Testis (tissue), 3 donors: ENCODE results near the gene CSF1. TPM values are rescaled to one million over a fixed set of nuclear protein-coding genes. Genes with fewer than 3 reads are reported as not detected.
"Not testable (repeated sequence)": the region's sequence is repeated elsewhere in the genome, so short reads cannot be mapped to it uniquely, and the experiment has no call there.

Experiments
- DNase-seq: peaks from one replicate; pipeline ENCODE4 v3.0.0-alpha.2; 2019
- H3K27ac ChIP-seq, 2 donors: fragments of 200-600 bp; sonication (generic); one replicate each; pipeline ENCODE4 v1.5.1; 2019
- H3K27me3 ChIP-seq: fragments of 200-600 bp; sonication (generic); one replicate; pipeline ENCODE4 v1.5.1; 2019
- H3K36me3 ChIP-seq: fragments of 200-600 bp; sonication (generic); one replicate; pipeline ENCODE4 v1.5.1; 2017; ENCODE audit warnings: low read depth; ENCODE audit errors: missing control alignments
- H3K4me1 ChIP-seq: fragments of 200-600 bp; sonication (generic); one replicate; pipeline ENCODE4 v1.5.1; 2019
- H3K4me3 ChIP-seq, 2 donors: fragments of 200-600 bp; sonication (generic); one replicate each; pipeline ENCODE4 v1.5.1; 2017 to 2019
- H3K9me3 ChIP-seq: fragments of 200-600 bp; sonication (generic); one replicate; pipeline ENCODE4 v1.5.1; 2017
- CTCF ChIP-seq, 3 experiments: fragments of 450-650 bp in 2 of 3; fragments of 200-600 bp in 1 of 3; sonication (generic) in 1 of 3; IDR thresholded peaks; one replicate each; pipeline ENCODE4 v1.5.1; 2016 to 2019; ENCODE audit warnings: antibody characterized with exemption in 3 of 3, mild to moderate bottlenecking in 2 of 3, moderate library complexity in 1 of 3
- POLR2A ChIP-seq: fragments of 450-650 bp; IDR thresholded peaks from one replicate; pipeline ENCODE4 v1.6.1; 2017; ENCODE audit warnings: antibody characterized with exemption, mild to moderate bottlenecking, moderate library complexity
- WGBS, 2 donors: methylation state at CpG; one replicate each; pipeline ENCODE4 v1.1.5; 2018; 5-methylcytosine and 5-hydroxymethylcytosine counted together
- intact Hi-C: fragments of 100-400 bp; cut with DNase I; formaldehyde crosslinking; loops from one replicate; pipeline ENCODE4 v1.15.1; 2023; ENCODE audit warnings: low total_unique reads
- polyA plus RNA-seq: library from polyadenylated mRNA; stranded (reverse); fragments of 350-450 nt; fragmentation: Illumina TruSeq; extraction: RNeasy Lipid Tissue Mini Kit (QIAGEN cat#74804); gene quantifications from one replicate; pipeline ENCODE4 v1.2.3, GENCODE V29; 2014; ENCODE audit warnings: low read depth, low replicate concordance; ENCODE audit not compliant: insufficient read depth
- total RNA-seq, 2 donors: library from RNA; depleted of rRNA; stranded (reverse); fragments of >200 nt; gene quantifications; one replicate each; pipeline ENCODE4 v1.2.3, GENCODE V29; 2016

CSF1 gene
- total and polyA plus RNA-seq, 3 donors from 2014 or later: 9.8 to 14.2 (median 10.9) TPM

GRCh38 chr1:109917051-109917767 is 6.6 kb downstream of the CSF1 start:
- H3K4me1 ChIP-seq: peaks cover 18% of the 10 kb centered on the region
- no peak overlapping the region for H3K4me3 ChIP-seq
- intact Hi-C loops: no loop called here
- WGBS, 2 donors: 90 to 91% methylated on average over 9 of the region's 9 CpGs
- TF ChIP-seq POLR2A (no peak), CTCF (IDR thresholded peaks at IDR 0.05) (no peak)
- no peaks in the 10 kb centered on the region for H3K9me3 ChIP-seq
- H3K27me3 ChIP-seq: no peaks in the 10 kb centered on the region
- no peak overlapping the region for H3K27ac ChIP-seq
- no peaks in the 10 kb centered on the region for H3K36me3 ChIP-seq
- no peak for DNase-seq

- Histone ChIP-seq H3K4me3 (no peak overlapping the region), H3K27ac (no peak overlapping the region), H3K27me3 (no peaks in the 10 kb centered on the region), H3K36me3 (no peaks in the 10 kb centered on the region), H3K4me1 (peaks cover 17% of the 10 kb centered on the region), H3K9me3 (no peaks in the 10 kb centered on the region)
- 68 to 71% methylated on average over 6 of the region's 6 CpGs for WGBS, 2 donors
- intact Hi-C loops: no loop called here
- TF ChIP-seq CTCF (IDR thresholded peaks at IDR 0.05) (no peak), POLR2A (no peak)
- DNase-seq: no peak
These were observed 7.3 kb downstream of the CSF1 start for GRCh38 chr1:109917768-109918606.

- WGBS, 2 donors: 91 to 93% methylated on average over 7 of the region's 7 CpGs
- intact Hi-C loops: no loop called here
- Histone ChIP-seq H3K27ac (no peak overlapping the region), H3K4me1 (peaks cover 10% of the 10 kb centered on the region), H3K36me3 (no peaks in the 10 kb centered on the region), H3K27me3 (no peaks in the 10 kb centered on the region), H3K9me3 (no peaks in the 10 kb centered on the region), H3K4me3 (no peak overlapping the region)
- TF ChIP-seq CTCF (IDR thresholded peaks at IDR 0.05): no peak
- TF ChIP-seq POLR2A: no peak
- DNase-seq: no peak
These were observed 8.0 kb downstream of the CSF1 start for GRCh38 chr1:109918671-109919070.

GRCh38 chr1:109919303-109919702 is 8.7 kb downstream of the CSF1 start:
- TF ChIP-seq POLR2A (no peak), CTCF (IDR thresholded peaks at IDR 0.05) (no peak)
- intact Hi-C loops: no loop called here
- H3K27ac ChIP-seq: no peak overlapping the region
- DNase-seq: no peak
- H3K36me3 ChIP-seq: no peaks in the 10 kb centered on the region
- no peak overlapping the region for H3K4me3 ChIP-seq
- H3K4me1 ChIP-seq: peaks cover 7% of the 10 kb centered on the region
- H3K9me3 ChIP-seq: no peaks in the 10 kb centered on the region
- H3K27me3 ChIP-seq: no peaks in the 10 kb centered on the region
- 95 to 96% methylated on average over 6 of the region's 6 CpGs for WGBS, 2 donors

- H3K4me3 ChIP-seq, intact Hi-C loops, H3K36me3 ChIP-seq, H3K4me1 ChIP-seq, H3K27me3 ChIP-seq, H3K27ac ChIP-seq, H3K9me3 ChIP-seq, DNase-seq: not testable (repeated sequence)
- 94 to 96% methylated on average over 10 of the region's 10 CpGs for WGBS, 2 donors
These were observed 9.7 kb downstream of the CSF1 start for GRCh38 chr1:109920391-109920790.
